HEK293 (cell line): ENCODE results near the gene EXOC3.

Source experiments
- CTCF ChIP-seq: fragments of 450-650 bp; formaldehyde crosslinking; IDR thresholded peaks from 2 replicates; pipeline ENCODE4 v1.5.1; 2016; ENCODE audit warnings: missing biosample characterization, missing genetic modification characterization
- HOXA7 ChIP-seq: sonication (generic); formaldehyde crosslinking; IDR thresholded peaks from 2 replicates; pipeline ENCODE4 v1.8.1; 2022; ENCODE audit warnings: missing genetic modification reagents, borderline replicate concordance
- TRIM28 ChIP-seq: IDR thresholded peaks from 2 replicates; pipeline ENCODE4 v1.6.1; 2011; ENCODE audit warnings: low read length, control low read depth, borderline replicate concordance
- ZNF350 ChIP-seq: fragments of 450-650 bp; formaldehyde crosslinking; IDR thresholded peaks from 2 replicates; pipeline ENCODE4 v1.5.0; 2017; ENCODE audit warnings: missing biosample characterization, mild to moderate bottlenecking, missing genetic modification characterization
- TF ChIP-seq, protein P1 (sequence below): fragments of 450-650 bp; formaldehyde crosslinking; optimal IDR thresholded peaks from 2 replicates; pipeline ENCODE3; 2016; ENCODE audit warnings: missing biosample characterization, mild to moderate bottlenecking, missing genetic modification characterization

GRCh38 chr5:490116-491106 is 47.4 kb downstream of the EXOC3 start:
- TF ChIP-seq HOXA7 (CRISPR knock-in tag) = no peak
- no peak for TF ChIP-seq CTCF (tag by site-specific recombination)
- no peak for TF ChIP-seq TRIM28
- TF ChIP-seq, protein P1, sequence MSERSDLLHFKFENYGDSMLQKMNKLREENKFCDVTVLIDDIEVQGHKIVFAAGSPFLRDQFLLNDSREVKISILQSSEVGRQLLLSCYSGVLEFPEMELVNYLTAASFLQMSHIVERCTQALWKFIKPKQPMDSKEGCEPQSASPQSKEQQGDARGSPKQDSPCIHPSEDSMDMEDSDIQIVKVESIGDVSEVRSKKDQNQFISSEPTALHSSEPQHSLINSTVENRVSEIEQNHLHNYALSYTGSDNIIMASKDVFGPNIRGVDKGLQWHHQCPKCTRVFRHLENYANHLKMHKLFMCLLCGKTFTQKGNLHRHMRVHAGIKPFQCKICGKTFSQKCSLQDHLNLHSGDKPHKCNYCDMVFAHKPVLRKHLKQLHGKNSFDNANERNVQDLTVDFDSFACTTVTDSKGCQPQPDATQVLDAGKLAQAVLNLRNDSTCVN (tag by site-specific recombination) = no peak
- TF ChIP-seq ZNF350 (tag by site-specific recombination) = no peak
